Limb (tissue), 2 donors: ENCODE data around the gene HILPDA.
A peak's percentile ranks its signal among the peaks of the same experiment; 100 is the strongest.
"Not testable (repeated sequence)": the region's sequence is repeated elsewhere in the genome, so short reads cannot be mapped to it uniquely, and the experiment has no call there.

Source experiments
- DNase-seq, 2 donors: peaks; one replicate each; pipeline ENCODE4 v3.0.0-alpha.2; 2016; ENCODE audit errors: extremely low spot score in 2 of 2

HILPDA gene

DNA sequence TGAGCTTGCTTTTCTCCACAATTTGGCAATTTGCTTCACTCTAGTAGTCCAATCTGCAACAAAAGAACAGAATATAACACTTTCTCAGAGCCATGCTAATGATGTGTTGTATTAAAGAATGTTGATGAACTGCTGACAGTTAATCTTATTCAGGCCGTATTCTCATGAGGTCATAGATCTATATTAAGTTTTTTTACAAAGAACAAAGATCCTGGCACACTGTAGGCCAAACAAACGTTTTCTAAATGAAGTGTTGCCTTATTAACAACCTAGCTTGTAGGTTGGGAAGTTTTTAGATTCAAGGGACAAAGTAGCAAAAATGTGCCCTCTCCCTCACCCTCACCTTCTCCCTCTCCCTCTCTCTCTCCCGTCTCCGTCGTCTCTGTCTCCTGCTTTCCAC, 6.8 kb downstream of the HILPDA start:
- no peak for DNase-seq

DNA sequence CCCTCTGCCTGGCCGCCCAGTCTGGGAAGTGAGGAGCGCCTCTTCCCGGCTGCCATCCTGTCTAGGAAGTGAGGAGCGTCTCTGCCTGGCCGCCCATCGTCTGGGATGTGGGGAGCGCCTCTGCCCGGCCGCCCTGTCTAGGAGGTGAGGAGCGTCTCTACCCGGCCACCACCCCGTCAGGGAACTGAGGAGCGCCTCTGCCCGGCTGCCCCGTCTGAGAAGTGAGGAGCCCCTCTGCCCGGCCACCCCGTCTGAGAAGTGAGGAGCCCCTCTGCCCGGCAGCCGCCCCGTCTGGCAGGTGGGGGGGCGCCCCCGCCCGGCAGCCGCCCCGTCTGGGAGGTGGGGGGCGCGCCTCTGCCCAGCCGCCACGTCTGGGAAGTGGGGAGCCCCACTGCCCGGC, 7.7 kb downstream of the HILPDA start:
- not testable (repeated sequence) for DNase-seq

DNA sequence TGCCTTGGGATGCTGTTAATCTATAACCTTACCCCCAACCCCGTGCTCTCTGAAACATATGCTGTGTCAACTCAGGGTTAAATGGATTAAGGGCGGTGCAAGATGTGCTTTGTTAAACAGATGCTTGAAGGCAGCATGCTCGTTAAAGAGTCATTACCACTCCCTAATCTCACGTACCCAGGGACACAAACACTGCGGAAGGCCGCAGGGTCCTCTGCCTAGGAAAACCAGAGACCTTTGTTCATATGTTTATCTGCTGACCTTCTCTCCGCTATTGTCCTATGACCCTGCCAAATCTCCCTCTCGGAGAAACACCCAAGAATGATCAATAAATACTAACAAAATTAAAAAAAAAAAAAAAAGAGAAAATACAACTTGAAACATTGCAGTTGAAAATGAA, 8.3 kb downstream of the HILPDA start:
- DNase-seq: not testable (repeated sequence)

DNA sequence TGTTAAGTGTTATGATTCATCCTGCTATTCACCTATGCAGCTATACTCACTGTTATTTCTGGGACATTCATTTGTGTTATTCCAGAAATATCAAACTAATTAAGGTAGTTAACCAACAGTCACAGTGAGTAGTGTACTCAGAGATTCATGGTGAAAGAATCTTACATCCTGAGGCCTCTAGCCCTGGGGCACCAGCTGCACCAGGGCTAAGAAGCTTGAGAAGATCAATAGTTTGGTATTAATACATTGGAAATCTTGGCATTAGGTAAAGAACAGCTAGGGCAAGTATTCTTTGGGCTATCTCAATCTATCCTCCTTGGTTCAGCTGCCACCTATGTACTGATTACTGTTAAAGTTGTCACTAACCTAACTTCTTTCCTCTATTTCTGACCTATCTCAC, 11.2 kb downstream of the HILPDA start:
- not testable (repeated sequence) for DNase-seq

DNA sequence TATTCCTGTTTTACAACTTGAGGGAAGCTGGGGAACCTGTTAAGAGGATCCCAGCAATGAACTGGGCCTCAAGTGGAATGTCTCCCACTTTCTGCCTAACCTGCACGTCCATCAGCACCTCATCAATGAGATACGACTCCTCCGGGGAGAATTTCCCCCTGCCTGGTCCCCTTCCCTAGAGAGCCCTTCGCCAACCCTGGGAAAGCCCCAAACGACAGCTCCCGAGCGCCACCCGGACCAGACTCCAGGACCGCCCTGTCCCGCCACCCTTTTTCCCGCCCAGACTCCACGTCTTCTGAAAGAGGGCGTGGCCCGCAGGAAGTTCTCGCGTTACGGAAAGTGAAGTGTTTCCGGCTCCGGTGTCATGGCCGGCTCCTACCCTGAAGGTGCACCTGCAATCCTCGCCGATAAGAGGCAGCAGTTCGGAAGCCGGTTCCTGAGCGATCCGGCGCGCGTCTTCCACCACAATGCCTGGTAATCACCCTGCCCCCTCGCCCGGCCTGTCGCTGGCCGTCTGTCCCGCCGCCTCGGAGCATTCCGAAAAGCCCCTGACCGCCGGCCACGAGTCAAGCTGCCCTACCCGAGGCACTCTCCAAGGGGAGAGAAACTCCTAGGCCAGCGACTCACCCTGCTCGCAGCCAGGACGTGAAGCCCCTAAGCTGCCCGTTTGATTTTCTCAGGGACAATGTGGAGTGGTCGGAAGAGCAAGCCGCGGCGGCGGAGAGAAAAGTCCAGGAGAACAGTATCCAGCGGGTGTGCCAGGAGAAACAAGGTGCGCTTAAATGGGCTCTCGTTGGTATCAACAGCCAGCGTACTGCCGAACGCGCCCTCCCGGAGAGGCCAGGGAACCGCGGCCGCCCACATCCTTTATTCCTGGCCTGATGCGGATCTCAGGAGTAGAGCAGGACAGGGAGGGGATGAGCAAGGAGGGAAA, 21.0 kb downstream of the HILPDA start, which contains the start of gene METTL2B:
TSS of gene METTL2B (plus strand) at position 347 of the 934 bp plus-strand sequence. CDS start at position 365, 18 bp downstream.
- peak; percentile 92 to 93 for DNase-seq

DNA sequence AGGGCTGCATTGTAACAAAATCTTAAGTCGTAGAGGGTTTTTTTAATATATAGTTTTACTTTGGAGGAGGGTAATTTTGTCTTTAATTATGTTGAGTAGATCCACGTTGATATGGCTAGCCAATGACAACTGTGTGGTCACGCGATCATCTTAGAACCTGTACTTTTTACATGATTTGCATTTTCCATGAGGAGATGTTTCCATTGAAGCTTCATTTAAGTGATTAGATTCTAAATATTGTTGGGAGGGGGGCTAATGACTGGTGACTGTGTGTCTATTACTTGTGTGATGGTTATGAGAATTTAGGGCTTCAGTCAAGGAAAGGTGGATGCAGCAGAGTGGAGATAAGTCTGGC, 21.6 kb downstream of the HILPDA start:
- not testable (repeated sequence) for DNase-seq

DNA sequence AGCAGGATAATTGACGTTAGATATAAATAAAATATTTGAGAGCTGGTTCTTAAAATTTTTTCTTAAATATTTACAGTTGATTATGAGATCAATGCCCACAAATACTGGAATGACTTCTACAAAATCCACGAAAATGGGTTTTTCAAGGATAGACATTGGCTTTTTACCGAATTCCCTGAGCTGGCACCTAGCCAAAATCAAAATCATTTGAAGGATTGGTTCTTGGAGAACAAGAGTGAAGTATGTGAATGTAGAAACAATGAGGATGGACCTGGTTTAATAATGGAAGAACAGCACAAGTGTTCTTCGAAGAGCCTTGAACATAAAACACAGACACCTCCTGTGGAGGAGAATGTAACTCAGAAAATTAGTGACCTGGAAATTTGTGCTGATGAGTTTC, 23.4 kb downstream of the HILPDA start:
- DNase-seq: not testable (repeated sequence)

DNA sequence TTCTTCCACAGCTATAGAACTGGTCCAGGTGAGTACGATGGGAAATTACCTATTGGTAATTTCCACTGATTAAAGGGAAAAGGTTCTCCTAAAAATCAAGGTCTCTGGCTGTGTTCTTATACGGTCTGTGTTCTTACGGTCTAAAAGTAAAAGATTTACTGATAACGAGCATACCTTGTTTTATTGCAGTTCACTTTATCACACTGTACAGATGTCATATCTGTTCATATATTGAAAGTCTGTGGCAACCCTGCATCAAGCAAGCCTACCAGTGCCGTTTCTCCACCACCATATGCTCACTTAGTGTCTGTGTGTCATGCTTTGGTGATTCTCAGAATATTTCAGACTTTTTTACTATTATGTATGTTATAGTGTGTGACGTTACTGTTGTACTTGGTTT, 32.5 kb downstream of the HILPDA start:
- DNase-seq: not testable (repeated sequence)

DNA sequence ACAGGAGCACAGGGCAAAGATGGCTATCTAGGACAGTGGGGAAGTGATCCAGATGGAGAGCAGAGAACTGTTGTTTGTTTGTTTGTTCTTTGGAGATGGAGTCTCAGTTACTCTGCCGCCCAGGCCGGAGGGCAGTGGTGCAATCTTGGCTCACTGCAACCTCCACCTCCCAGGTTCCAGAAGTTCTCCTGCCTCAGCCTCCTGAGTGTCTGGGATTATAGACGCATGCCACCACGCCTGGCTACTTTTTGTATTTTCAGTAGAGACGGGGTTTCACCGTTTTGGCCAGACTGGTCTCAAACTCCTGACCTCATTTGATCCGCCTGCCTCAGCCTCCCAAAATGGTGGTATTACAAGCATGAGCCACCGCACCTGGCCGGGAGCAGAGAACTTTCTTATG, 41.7 kb downstream of the HILPDA start:
- no peak for DNase-seq

DNA sequence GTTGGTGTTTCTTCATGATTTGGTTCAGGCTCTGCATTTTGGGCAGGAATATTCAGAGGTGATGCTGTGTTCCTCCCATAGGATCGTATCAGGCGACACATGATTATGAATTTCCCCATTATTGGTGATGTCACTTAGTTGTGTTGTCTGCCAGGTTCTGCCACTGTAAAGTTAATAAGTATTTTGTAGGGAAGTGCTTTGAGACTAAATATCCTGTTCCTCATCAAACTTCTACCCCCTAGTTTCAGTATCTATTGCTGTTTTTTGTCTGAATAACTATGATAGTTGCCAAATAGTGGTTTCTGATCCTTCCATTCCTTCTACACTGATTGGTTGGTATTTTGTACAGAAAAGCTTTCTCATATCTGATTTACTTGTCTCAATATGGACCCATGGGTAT, 49.7 kb downstream of the HILPDA start:
- not testable (repeated sequence) for DNase-seq

DNA sequence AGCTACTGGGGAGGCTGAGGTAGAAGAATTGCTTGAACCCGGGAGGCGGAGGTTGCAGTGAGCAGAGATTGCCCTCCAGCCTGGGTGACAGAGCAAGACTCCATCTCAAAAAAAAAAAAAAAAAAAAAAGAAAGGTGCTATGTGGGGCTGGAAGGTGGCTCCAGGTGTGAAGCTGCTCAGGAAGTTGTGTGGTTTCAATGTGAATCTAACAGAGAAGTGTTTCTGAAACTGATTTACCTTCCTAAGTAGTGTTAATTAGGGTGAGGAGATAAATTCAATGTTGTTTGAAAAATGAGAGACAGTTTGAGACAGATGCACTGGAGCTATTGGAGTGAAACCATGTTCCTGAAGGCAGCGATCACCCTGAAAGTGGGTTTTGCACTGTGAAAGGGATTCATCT, 51.1 kb downstream of the HILPDA start:
- DNase-seq: not testable (repeated sequence)

DNA sequence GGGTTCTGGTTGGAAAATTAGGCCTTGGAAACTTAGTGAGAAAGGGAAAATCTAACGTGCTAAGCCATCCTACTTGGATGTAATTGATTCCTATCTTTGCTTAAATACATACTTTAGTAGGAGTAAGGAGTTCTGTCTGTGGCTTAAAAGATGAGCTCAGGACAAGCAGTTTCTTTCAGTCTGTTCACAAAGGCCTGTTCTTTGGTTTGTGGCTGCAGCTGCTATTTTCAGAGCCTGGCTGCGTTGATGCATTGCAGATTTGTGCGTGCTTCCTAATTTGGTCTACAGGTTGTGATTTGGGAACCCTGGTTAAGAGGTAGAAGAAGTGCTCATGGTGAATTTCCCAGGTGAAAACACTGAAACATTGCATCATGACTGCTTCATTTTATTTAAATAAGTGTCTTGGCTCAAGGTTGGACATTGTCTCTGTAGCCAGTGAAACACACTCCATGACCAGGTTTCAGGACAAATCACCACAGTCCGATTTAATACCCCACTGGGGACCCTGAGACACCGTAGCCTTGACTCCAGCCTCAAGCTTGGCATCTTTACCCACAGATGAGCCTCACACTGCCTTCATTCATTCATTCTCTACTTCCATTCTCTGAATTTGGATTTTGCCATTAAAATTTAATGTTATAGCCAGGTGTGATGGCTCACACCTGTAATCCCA, 51.8 kb downstream of the HILPDA start:
- DNase-seq: not testable (repeated sequence)
